GM18867 (cell line): Measurements from ENCODE around the gene LPCAT4.

Source experiments
- ATAC-seq: cut with Tn5 transposase; IDR thresholded peaks from one replicate; pipeline ENCODE4 v1.9.1; 2021; ENCODE audit warnings: mild to moderate bottlenecking, moderate library complexity; ENCODE audit not compliant: unreplicated experiment

Gene LPCAT4

DNA sequence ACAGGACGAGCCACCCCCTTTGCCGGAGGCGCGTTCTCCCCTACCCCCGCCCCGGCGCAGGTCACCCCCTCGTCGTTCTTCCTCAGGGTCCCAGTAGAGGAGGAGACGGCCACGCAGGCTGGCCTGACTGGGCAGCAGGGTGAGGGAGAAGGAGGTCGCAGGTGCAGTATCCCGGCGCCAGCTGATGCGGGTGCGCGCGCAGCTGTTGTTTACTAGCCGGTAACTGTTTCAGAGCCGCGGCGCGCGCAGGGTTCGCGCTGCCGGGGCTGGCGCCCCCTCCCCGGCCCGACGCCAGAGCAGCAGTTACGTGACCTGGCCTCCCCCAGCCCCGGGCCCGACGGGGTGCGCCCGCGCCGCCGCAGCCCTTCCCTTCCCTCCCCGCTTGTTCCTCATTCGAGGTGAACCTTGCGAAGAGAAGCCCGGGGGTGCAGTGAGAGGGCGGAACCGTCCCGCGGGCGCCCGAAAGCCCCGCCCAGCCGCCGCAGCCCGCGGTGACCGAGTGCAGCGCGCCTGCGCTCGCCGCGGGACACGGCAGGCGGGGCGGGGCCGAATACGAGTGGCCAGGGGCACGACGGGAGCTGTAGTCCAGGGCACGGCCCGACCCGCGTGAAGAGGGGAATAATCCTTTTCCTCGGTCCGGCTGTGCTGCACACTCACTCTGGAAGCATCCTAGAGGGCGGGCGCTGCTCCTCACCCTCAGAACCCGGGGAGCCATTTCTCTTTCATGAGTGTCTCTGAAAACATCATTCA is 29.3 kb downstream of the LPCAT4 start, which contains the start of gene SLC12A6:
Gene SLC12A6 (minus strand): TSS at position 225 of the 750 bp plus-strand sequence. CDS start 1,101 bp downstream, outside the sequence.
- peak; percentile 76 for ATAC-seq

DNA sequence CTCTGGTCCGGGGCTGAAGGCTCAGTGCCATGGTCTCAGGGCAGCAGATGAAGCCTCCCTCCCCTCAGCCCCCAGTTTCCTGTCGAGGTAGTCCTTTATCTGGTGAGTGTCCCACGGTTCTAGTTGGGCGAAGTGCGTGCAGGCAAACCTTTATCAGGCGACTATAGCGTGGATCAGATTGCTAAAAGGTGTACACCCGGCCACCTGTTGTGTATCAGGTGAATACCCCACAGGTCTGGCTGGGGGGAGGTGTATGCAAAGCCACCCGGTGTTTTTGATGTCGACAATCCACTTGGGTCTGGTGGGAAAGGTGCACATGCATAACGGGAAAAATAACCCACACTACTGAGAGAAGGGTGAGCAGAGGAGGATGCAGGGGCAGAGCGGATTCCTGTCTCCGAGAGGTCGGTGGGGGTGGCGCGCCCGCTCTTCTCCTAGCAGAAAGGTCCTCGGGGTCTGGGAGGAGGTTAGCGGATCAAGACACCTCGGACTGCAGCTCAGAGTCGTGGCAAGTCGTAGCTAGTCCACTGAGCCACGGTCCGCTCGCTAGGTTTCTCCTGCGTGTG is 29.9 kb downstream of the LPCAT4 start:
- peak; percentile 1 for ATAC-seq

DNA sequence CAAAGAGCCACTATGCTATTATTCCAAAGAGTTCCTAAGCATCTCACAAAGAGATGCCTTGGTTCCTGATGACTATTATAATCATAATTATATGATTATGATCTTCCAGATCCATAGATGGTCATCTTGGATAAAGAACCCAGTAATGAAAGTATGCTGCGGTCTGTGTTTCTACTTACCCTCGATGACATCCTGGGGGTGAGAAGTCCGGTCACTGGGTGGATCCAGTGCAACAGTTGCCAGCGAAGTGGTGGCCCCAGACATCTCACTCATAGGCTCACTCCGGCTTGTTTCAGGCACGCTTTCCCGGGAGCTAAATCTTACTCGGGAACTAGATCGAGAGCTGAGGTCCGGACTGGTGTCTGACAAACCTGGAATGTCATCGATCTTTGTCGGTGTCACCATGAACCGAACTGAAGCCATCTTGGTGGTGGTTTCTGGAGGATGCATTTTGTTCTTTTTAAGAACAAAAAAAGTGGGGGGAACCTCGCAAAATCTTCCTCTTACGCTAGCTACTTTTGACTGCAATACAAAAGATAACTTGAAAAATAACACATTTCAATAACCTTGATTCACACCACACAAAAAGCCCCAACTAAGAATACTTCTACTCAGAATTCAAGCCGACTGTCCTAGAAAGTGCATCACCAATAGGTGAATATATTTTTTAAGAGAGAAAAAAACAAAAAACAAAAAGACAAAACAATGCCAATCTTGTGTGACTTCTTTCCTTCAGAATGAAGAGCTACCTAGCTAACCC is 30.6 kb downstream of the LPCAT4 start:
- no peak for ATAC-seq

DNA sequence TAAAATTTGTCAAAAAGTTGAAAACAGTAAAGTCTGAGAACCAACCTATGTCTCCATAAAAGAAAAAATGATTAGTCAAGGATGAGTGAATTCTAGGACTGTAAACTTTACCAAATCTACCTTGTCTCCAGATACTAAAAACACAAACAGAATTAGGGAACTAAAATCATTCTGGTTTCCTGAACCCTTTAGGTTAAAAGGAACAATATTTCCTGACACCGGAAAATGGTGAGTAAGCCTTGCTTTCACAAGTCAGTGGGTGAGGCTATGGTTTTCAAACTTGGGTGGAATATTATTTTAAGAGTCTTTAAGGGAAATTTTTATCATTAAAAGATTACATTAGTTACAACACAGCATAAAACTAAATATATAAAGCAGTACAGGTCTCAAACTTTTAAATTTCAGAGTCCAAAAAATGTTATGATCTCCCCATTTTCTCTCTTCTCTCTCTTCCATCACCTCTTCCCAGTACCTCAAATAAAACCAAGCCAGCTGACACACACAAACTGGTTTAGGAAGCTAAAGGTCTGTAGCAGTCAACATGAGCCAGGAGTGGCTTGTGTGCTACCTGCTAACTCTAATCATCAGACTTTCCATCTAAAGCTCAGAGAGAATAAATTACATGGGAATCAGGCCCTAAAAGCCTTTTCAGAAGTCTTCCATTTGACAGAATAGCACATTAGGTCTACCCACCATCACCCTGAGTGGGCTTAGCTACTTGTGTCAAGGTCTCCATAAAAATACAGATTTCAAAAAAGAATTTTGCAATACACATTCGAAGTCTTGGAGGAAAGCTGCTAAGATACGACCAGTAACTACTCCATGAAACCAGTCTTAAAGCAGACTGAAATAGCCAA is 31.6 kb downstream of the LPCAT4 start:
- ATAC-seq = no peak

DNA sequence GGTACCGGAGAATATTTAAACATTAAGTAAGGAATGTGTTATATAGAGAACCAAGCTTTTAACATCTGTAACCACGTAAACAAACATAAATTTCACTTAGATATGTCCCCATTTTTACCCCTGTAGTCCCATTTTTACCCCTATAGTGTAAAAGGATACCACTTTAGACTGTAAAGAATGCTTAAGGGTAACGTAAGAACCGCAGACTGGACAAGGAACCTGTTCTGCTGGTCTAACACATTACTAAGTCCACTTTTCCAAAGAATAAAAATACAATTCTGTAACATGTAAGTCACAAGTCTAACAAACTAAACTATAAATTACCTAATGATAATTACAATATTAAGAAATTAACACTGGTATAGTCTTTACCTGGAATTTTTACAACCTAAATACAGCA is 32.3 kb downstream of the LPCAT4 start:
- ATAC-seq = no peak

DNA sequence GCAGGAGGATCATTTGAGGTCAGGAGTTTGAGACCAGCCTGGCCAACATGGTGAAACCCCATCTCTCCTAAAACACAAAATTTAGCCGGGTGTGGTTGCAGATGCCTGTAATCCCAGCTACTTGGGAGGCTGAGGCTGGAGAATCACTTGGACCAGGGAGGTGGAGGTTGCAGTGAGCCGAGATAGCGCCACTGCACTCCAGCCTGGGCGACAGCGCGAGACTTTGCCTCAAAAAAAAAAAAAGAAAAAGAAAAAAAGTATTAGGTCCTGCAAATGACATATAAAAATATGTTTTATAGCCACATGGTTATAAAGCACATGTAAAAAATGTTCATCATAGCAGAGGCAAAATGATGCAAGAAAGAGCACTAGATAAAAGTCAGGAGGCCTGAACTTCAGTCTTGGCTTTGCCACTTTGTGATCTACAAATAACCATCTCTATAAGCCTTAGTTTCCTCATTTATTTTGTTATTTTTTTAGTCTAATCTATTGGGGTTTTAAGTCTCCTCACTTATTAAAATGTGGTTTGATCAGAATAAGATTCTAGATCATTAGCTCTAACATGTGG is 34.4 kb downstream of the LPCAT4 start:
- no peak for ATAC-seq

DNA sequence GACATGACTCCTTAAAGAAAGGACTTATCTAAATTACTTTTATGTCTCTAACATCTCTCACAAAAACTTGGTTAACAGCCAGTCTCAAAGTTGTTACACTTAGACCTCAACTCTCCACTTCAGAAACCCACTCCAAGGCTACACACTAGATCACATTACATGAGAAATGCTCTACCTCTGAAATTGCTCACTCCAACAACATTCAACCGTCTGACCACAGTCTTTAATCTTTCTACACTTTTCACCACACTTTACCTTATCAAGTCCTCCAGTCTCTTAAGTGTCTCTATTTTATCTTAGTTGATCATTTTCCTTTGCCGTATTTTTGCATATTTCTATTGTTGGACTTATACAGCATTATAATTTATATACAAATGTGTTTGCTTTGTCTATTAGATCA is 35.2 kb downstream of the LPCAT4 start:
- no peak for ATAC-seq

DNA sequence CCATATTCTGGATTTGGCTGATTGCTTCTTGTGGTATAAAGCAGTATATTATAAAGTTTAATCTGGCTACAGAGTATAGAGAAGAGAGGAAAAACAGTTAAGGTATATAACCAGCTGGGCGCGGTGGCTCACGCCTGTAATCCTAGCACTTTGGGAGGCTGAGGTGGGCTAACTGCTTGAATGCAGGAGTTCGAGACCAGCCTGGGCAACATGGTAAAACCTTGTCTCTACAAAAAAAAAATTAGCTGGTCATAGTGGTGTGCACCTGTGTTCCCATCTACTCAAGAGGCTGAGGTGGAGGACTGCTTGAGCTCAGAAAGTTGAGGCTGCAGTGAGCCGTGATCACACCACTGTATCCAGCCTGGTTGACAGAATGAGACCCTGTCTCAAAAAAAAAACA is 36.7 kb downstream of the LPCAT4 start:
- ATAC-seq = no peak

DNA sequence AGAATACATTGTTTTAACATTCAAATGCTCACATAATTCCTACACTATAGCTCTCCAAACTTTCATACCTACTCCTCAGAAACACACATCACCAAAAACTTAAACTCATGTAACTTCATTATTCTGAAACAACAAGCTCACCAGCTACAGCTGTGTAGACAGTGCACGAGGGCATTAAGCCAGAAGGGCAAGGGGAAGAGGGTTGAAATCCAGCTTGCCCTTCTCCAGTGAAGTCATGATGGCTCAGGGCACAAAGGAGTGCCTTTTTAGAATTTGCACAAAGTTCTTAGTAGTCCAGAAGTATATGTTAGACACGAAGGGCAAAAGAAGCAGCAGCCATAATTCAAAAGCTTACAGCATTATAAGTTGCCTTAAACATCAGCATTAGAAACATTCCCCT is 38.0 kb downstream of the LPCAT4 start:
- ATAC-seq = no peak

DNA sequence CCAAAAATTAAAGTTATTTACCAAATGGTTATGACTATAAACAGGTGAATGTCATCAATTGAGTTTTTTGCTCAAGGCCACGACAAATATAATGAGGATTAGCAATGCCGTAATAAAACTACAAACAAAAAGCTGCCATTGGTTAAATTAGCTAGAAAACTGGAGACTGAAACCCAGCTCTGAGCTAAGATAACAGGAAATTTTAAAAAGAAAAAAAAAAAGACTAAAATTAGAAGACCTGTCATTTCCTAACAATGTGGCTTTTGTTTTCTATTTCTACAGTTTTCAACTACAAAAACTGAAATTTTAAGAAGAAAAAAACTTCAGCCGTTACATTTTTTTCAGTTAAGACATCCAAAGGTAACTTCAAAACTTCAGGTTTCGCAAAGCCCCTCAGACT is 39.1 kb downstream of the LPCAT4 start:
- ATAC-seq = peak; percentile 44

DNA sequence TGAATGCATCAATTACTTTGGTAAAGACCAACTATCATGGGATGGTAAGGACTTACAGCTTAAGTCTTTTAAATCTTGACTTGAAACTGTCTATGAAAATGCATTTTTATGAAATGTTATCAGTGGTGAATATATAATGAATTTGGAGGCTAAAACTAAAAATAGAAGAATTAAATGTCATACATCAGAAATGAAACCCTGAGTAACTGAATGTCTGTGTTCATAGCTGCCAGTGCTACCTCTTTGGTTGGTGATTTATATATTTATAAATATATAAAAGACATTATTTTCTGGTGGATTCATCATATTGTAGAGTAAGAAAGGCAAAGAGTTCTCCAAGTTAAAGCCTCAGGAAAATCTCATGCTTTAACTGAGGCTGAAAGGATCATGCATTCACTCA is 41.6 kb downstream of the LPCAT4 start:
- no peak for ATAC-seq

DNA sequence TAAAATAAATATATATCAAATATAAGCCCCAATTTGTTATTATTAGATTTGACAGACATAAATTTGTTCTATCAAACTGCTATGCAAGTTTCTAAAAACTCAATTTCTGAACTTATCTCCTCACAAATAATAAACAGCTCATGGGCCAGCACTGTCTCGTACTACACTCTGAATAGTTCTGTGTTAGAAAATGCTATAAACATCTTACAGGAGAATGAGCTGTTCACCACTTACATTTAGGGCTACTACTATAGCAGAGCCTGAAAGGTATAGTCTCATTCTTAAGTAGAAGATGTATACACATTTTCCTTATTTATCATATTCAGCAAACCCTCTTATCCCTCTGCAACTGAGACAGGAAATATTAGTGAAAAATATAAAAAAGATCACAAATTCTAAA is 42.1 kb downstream of the LPCAT4 start:
- no peak for ATAC-seq

DNA sequence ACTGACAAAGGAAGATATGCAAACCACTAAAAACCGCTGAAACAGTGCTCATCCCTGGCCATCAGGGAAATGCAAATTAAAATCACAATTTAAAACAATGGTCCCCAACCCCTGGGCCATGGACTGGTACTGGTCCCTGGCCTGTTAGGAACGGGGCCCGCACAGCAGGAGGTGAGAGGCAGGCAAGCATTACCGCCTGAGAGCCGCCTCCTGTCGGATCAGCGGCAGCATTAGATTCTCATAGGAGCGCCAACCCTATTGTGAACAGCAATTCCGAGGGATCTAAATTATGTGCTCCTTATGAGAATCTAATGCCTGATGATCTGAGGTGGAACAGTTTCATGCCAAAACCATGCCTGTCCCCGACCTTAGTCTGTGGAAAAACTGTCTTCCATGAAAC is 43.8 kb downstream of the LPCAT4 start:
- ATAC-seq = no peak

DNA sequence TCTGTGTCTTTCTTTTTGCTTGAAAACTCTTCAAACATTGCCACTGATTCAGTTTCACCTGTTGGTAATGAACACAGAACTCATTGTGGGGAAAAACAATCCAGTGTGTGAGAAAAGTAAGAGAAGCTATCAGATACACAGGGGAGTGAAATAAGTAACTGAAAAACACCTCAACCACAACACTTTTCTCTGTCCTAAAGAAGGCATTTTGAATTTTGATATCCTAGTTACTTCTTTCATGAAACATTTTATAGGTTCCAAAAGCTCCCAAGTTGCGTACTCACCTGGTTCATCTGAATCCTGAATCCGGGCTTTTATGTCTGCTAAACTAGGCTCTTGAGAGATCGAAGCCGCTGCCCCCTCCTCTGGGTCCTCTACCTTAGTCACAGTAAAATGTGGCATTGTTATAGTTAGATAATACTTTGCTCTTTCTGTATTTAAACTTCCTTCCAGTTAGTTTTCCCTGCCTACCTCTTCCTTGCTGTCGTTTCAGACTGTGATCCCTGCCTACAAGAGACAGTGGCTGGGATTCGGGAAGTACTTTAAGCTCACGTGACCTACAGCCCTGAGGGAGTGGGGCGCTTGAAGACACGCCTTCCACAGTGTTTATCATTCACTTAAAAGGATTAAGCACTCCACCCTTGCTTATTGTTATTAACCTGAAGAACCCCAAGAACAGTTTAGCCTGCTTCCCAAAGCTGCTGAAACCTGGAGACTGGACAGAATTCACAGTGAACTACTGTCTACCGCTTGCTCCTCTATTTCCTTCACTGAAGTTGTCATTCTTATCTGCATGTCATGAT is 48.5 kb downstream of the LPCAT4 start:
- peak; percentile 89 for ATAC-seq

DNA sequence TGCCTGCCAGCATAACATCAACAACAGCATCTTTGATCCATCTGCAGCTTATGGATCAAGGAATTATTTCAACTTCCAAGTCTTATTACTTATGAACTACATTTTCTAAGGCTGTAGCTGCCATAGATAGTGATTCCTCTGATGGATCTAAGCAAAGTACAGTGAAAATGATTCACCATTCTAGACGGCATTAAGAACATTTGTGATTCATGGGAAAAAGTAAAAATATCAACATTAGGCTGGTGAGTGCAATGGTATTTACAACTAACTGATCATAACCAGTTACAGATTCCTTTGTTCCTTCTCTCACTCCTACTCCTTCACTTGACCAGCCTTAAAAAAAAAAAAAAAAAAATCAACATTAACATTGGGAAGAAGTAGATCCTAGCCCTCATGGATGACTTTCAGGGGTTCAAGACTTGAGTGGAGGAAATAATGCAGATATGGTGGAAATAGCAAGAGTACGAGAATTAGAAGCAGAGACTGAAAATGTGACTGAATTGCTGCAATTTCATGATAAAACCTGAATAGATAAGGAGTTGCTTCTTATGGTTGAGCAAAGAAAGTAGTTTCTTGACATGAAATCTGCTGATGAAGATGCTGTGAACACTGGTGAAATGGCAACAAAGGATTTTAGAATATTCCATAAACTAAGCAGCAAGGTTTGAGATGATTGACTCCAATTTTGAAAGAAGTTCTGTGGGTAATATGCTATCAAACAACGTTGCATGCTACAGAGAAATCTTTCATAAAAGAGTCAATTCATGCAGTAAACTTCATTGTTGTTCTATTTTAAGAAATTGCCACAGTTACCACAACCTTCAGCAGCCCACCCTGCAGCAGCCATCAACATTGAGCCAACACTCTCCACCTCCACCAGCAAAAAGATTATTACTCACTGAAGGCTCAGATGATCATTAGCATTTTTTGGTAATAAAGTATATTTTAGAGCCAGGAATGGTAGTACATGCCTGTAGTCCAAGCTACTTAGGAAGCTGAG is 52.2 kb downstream of the LPCAT4 start:
- no peak for ATAC-seq

DNA sequence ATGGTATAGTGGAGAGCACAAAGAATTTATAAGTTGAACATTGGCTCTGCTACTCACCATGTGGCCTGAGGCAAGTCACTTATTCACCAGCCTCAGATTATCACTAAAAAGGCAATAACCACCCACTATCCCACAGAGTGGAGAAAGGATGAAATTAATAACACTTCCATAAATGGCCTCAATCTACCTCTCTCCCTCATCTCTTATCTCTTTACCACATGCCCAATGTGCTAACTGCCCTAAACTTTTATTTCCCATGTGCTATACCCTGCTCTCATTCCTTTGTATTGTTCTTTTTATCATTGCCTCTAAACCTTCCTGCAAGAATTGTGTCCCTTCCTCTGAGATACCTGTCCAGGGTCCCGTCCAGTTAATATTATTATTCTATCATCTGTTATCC is 55.4 kb downstream of the LPCAT4 start:
- ATAC-seq = no peak
